GM23338 (cell line): Measurements from ENCODE around the gene RABGAP1L. TPM values are rescaled to one million over a fixed set of nuclear protein-coding genes. Genes with fewer than 3 reads are reported as not detected.

Experiments
- ATAC-seq: fragments of 200-7000 bp; cut with Tn5 transposase; 3 replicates; pipeline ENCODE4 v1.9.1; 2020
- DNase-seq: peaks from one replicate; pipeline ENCODE4 v3.0.0-alpha.2; 2015; ENCODE audit warnings: low spot score
- H2AFZ ChIP-seq: fragments of 200-600 bp; sonication (generic); 2 replicates; pipeline ENCODE4 v1.8.0; 2016; ENCODE audit warnings: antibody characterized with exemption, mild to moderate bottlenecking, moderate library complexity
- H3F3A ChIP-seq: fragments of 200-600 bp; sonication (generic); replicated peaks from 2 replicates; pipeline ENCODE4 v1.8.0; 2017; ENCODE audit warnings: antibody characterized with exemption, mixed run types, low read depth
- H3K27ac ChIP-seq: fragments of 200-600 bp; sonication (generic); 2 replicates; pipeline ENCODE4 v1.6.1; 2016; ENCODE audit warnings: low read depth
- H3K27me3 ChIP-seq: fragments of 200-600 bp; sonication (generic); 2 replicates; pipeline ENCODE4 v1.8.0; 2016; ENCODE audit warnings: mild to moderate bottlenecking, mixed run types, moderate library complexity; ENCODE audit not compliant: insufficient read depth
- H3K36me3 ChIP-seq: fragments of 200-600 bp; sonication (generic); 2 replicates; pipeline ENCODE4 v1.8.0; 2016; ENCODE audit warnings: mild to moderate bottlenecking; ENCODE audit not compliant: insufficient read depth
- H3K4me1 ChIP-seq: fragments of 200-600 bp; sonication (generic); 2 replicates; pipeline ENCODE4 v1.8.0; 2016; ENCODE audit warnings: mild to moderate bottlenecking, moderate library complexity; ENCODE audit not compliant: insufficient read depth
- H3K4me2 ChIP-seq: fragments of 200-600 bp; sonication (generic); 2 replicates; pipeline ENCODE4 v1.7.1; 2017; ENCODE audit warnings: mixed run types
- H3K4me3 ChIP-seq: fragments of 200-600 bp; sonication (generic); 2 replicates; pipeline ENCODE4 v1.6.1; 2016; ENCODE audit warnings: mixed run types
- H3K79me2 ChIP-seq: fragments of 200-600 bp; sonication (generic); replicated peaks from 2 replicates; pipeline ENCODE4 v1.8.0; 2017; ENCODE audit warnings: mild to moderate bottlenecking; ENCODE audit not compliant: insufficient read depth
- H3K9me2 ChIP-seq: fragments of 200-600 bp; sonication (generic); 2 replicates; pipeline ENCODE4 v1.8.0; 2017; ENCODE audit not compliant: insufficient read depth
- H4K20me1 ChIP-seq: fragments of 200-600 bp; sonication (generic); replicated peaks from 2 replicates; pipeline ENCODE4 v1.8.0; 2017; ENCODE audit warnings: mild to moderate bottlenecking; ENCODE audit not compliant: insufficient read depth
- H3K27ac Mint-ChIP-seq: 2 replicates; pipeline ENCODE4 v1.8.0; 2020; ENCODE audit warnings: inconsistent platforms, mild to moderate bottlenecking, moderate library complexity, mixed read lengths
- H3K27me3 Mint-ChIP-seq: 3 replicates; pipeline ENCODE4 v1.8.0; 2022; ENCODE audit warnings: low read depth, mild to moderate bottlenecking, moderate library complexity, mixed read lengths, inconsistent platforms; ENCODE audit not compliant: insufficient read depth, poor library complexity
- H3K36me3 Mint-ChIP-seq: 3 replicates; pipeline ENCODE4 v1.8.0; 2021; ENCODE audit warnings: low read depth, mild to moderate bottlenecking, inconsistent platforms, moderate library complexity, mixed read lengths
- H3K4me1 Mint-ChIP-seq: 3 replicates; pipeline ENCODE4 v1.8.0; 2020; ENCODE audit warnings: mild to moderate bottlenecking, inconsistent platforms, mixed read lengths
- H3K4me3 Mint-ChIP-seq: 3 replicates; pipeline ENCODE4 v1.8.0; 2021; ENCODE audit warnings: moderate library complexity, mild to moderate bottlenecking, inconsistent platforms, mixed read lengths
- H3K9me3 Mint-ChIP-seq: 3 replicates; pipeline ENCODE4 v1.8.0; 2020; ENCODE audit warnings: moderate library complexity, mild to moderate bottlenecking, inconsistent platforms, mixed read lengths
- CREB1 ChIP-seq: fragments of 250-450 bp; sonication (Bioruptor Pico); IDR thresholded peaks from 2 replicates; pipeline ENCODE4 v1.5.0; 2020; ENCODE audit warnings: low read depth, mild to moderate bottlenecking, moderate library complexity
- CTCF ChIP-seq, 2 experiments: fragments of 200-600 bp in 1 of 2; sonication (generic) in 1 of 2; conservative IDR thresholded peaks; 2 replicates each; pipeline versions ENCODE4 v1.5.1 to v1.6.1; 2016 to 2017; ENCODE audit warnings: antibody characterized with exemption in 2 of 2, low read depth in 2 of 2, mild to moderate bottlenecking in 2 of 2, moderate library complexity in 1 of 2
- ETS1 ChIP-seq: IDR thresholded peaks from 2 replicates; pipeline ENCODE4 v1.6.1; 2016; ENCODE audit warnings: antibody characterized with exemption
- EZH2 ChIP-seq: fragments of 200-600 bp; sonication (generic); IDR thresholded peaks from one replicate; pipeline ENCODE4 v1.8.0; 2017; ENCODE audit warnings: antibody characterized with exemption, mild to moderate bottlenecking, low read depth; ENCODE audit not compliant: unreplicated experiment
- NANOG ChIP-seq: IDR thresholded peaks from 2 replicates; pipeline ENCODE4 v1.6.1; 2016; ENCODE audit warnings: antibody characterized with exemption, borderline replicate concordance
- STAT1 ChIP-seq: IDR thresholded peaks from one replicate; pipeline ENCODE4 v1.6.1; 2016; ENCODE audit warnings: antibody characterized with exemption; ENCODE audit not compliant: unreplicated experiment
- ZNF114 ChIP-seq: fragments of 250-450 bp; sonication (Bioruptor Pico); IDR thresholded peaks from 2 replicates; pipeline ENCODE4 v1.5.0; 2020; ENCODE audit warnings: mild to moderate bottlenecking, moderate library complexity
- ZNF331 ChIP-seq: fragments of 250-450 bp; sonication (Bioruptor Pico); IDR thresholded peaks from 2 replicates; pipeline ENCODE4 v1.5.0; 2020; ENCODE audit warnings: low read depth, mild to moderate bottlenecking, moderate library complexity
- polyA plus RNA-seq: library from polyadenylated mRNA; unstranded; fragments of >200 nt; fragmentation: Nextera tagmentation; extraction: Ambion mirVana; gene quantifications from 2 replicates; pipeline ENCODE4 v1.2.1, GENCODE V29; 2016
- total RNA-seq: library from RNA; depleted of rRNA; stranded (reverse); fragments of >200 nt; shearing (Covaris generic); gene quantifications from 2 replicates; pipeline ENCODE4 v1.2.3, GENCODE V29; 2014
- TF ChIP-seq, protein P1 (sequence below): IDR thresholded peaks from one replicate; pipeline ENCODE4 v1.6.1; 2018; ENCODE audit warnings: antibody characterized with exemption; ENCODE audit not compliant: unreplicated experiment

RABGAP1L gene
- total and polyA plus RNA-seq, 2 experiments from 2014 or later, result 83.2 to 136 TPM

DNA sequence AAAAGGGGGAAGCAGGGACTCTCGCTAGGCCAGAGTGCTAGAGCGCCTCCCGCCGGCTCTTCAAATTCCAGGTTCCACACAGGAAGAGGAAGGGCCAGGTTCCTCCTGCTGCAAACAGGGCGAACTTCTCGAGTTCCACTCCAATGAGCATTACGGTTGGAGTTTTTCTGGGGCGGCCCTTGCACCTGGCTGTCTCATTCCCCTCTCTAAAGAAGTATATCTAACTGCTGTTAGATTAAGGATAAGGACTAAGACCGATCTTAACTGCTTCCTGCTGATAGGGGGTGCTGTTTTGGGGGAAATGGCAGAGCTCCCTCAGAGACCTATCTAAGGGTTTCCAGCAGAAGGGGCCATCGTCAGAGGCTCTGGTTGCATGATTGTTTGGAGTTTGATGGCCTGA lies 138.0 kb downstream of the RABGAP1L start:
- H3K4me2 ChIP-seq, result no peak overlapping the region
- H3K79me2 ChIP-seq, result no peaks in the 10 kb centered on the region
- peaks cover 26% of the 10 kb centered on the region for H3K9me3 Mint-ChIP-seq
- H3K4me3 ChIP-seq, result no peak overlapping the region
- no peaks in the 10 kb centered on the region for H3F3A ChIP-seq
- H3K27me3 Mint-ChIP-seq, result no peaks in the 10 kb centered on the region
- peaks cover 11% of the 10 kb centered on the region; the same call in 2 of the 3 replicates for H3K36me3 Mint-ChIP-seq
- H3K4me1 Mint-ChIP-seq, result no peaks in the 10 kb centered on the region
- TF ChIP-seq CTCF (conservative IDR thresholded peaks at IDR 0.05; ENCODE audit: low read depth in 2 of 2), result peak; percentile 58 to 67
- TF ChIP-seq ZNF114 (CRISPR knock-in tag), result no peak
- no peak overlapping the region for H3K27ac ChIP-seq
- no peak overlapping the region for H3K4me3 Mint-ChIP-seq
- no peaks in the 10 kb centered on the region for H3K27me3 ChIP-seq
- H4K20me1 ChIP-seq, result no peaks in the 10 kb centered on the region
- no peak overlapping the region for H3K27ac Mint-ChIP-seq
- ATAC-seq, result peak; percentile 73
- no peaks in the 10 kb centered on the region; the same call in 1 of the 2 replicates for H3K4me1 ChIP-seq
- H2AFZ ChIP-seq, result no peak overlapping the region
- no peaks in the 10 kb centered on the region for H3K9me2 ChIP-seq
- DNase-seq, result peak; percentile 57
- H3K36me3 ChIP-seq, result peaks cover 3% of the 10 kb centered on the region; the same call in 1 of the 2 replicates

GRCh38 chr1:174301295-174302077 lies 142.2 kb downstream of the RABGAP1L start:
- no peak overlapping the region for H3K4me3 Mint-ChIP-seq
- Histone ChIP-seq H3K4me2 (no peak overlapping the region), H3K4me1 (no peaks in the 10 kb centered on the region; the same call in 1 of the 2 replicates), H3K4me3 (no peak overlapping the region), H2AFZ (no peak overlapping the region), H3K27ac (no peak overlapping the region), H3K9me2 (no peaks in the 10 kb centered on the region), H3K79me2 (no peaks in the 10 kb centered on the region), H4K20me1 (no peaks in the 10 kb centered on the region), H3K27me3 (no peaks in the 10 kb centered on the region), H3F3A (no peaks in the 10 kb centered on the region), H3K36me3 (peaks cover 3% of the 10 kb centered on the region; the same call in 1 of the 2 replicates)
- peaks cover 37% of the 10 kb centered on the region for H3K9me3 Mint-ChIP-seq
- peaks cover 21% of the 10 kb centered on the region; the same call in 2 of the 3 replicates for H3K36me3 Mint-ChIP-seq
- no peaks in the 10 kb centered on the region for H3K4me1 Mint-ChIP-seq
- ATAC-seq (no peak), DNase-seq (peak; percentile 10)
- H3K27ac Mint-ChIP-seq, result no peak overlapping the region
- no peaks in the 10 kb centered on the region for H3K27me3 Mint-ChIP-seq
- no peak for TF ChIP-seq CREB1
- TF ChIP-seq NANOG, result no peak
- no peak for TF ChIP-seq CTCF (conservative IDR thresholded peaks at IDR 0.05; ENCODE audit: low read depth in 2 of 2)
- no peak for TF ChIP-seq ETS1
- no peak for TF ChIP-seq ZNF114 (CRISPR knock-in tag)
- TF ChIP-seq EZH2, result no peak
- no peak for TF ChIP-seq ZNF331 (CRISPR knock-in tag)
- TF ChIP-seq STAT1, result no peak
- TF ChIP-seq, protein P1, sequence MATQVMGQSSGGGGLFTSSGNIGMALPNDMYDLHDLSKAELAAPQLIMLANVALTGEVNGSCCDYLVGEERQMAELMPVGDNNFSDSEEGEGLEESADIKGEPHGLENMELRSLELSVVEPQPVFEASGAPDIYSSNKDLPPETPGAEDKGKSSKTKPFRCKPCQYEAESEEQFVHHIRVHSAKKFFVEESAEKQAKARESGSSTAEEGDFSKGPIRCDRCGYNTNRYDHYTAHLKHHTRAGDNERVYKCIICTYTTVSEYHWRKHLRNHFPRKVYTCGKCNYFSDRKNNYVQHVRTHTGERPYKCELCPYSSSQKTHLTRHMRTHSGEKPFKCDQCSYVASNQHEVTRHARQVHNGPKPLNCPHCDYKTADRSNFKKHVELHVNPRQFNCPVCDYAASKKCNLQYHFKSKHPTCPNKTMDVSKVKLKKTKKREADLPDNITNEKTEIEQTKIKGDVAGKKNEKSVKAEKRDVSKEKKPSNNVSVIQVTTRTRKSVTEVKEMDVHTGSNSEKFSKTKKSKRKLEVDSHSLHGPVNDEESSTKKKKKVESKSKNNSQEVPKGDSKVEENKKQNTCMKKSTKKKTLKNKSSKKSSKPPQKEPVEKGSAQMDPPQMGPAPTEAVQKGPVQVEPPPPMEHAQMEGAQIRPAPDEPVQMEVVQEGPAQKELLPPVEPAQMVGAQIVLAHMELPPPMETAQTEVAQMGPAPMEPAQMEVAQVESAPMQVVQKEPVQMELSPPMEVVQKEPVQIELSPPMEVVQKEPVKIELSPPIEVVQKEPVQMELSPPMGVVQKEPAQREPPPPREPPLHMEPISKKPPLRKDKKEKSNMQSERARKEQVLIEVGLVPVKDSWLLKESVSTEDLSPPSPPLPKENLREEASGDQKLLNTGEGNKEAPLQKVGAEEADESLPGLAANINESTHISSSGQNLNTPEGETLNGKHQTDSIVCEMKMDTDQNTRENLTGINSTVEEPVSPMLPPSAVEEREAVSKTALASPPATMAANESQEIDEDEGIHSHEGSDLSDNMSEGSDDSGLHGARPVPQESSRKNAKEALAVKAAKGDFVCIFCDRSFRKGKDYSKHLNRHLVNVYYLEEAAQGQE, result no peak
